Tongue (tissue), 2 donors: ENCODE measurements around the gene LEMD2. TPM values are rescaled to one million over a fixed set of nuclear protein-coding genes. Genes with fewer than 3 reads are reported as not detected.
"Not testable (repeated sequence)": the region's sequence is repeated elsewhere in the genome, so short reads cannot be mapped to it uniquely, and the experiment has no call there.

Source experiments
- DNase-seq: peaks from one replicate; pipeline ENCODE4 v3.0.0-alpha.2; 2015
- total RNA-seq: library from RNA; depleted of rRNA; stranded (reverse); fragments of >200 nt; gene quantifications from one replicate; pipeline ENCODE4 v1.2.3, GENCODE V29; 2014

Gene LEMD2
- total RNA-seq: 37.5 TPM

- DNase-seq: peak; percentile 97
Observed at GRCh38 chr6:33788694-33789549, at the start of gene LEMD2. LEMD2 (minus strand) TSS chr6:33789130; CDS start chr6:33789116, 14 bp downstream.

GRCh38 chr6:33837971-33838665, 49.2 kb upstream of the LEMD2 start:
- DNase-seq: peak; percentile 67

GRCh38 chr6:33836806-33837469, 48.0 kb upstream of the LEMD2 start:
- no peak for DNase-seq

- DNase-seq: no peak
Observed at GRCh38 chr6:33834401-33835392, 45.8 kb upstream of the LEMD2 start.

- no peak for DNase-seq
Observed at GRCh38 chr6:33833599-33833998, 44.7 kb upstream of the LEMD2 start.

- not testable (repeated sequence) for DNase-seq
Observed at GRCh38 chr6:33832831-33833230, 43.9 kb upstream of the LEMD2 start.

- not testable (repeated sequence) for DNase-seq
Observed at GRCh38 chr6:33831725-33832124, 42.8 kb upstream of the LEMD2 start.

GRCh38 chr6:33830635-33831240, 41.8 kb upstream of the LEMD2 start:
- DNase-seq: no peak

- peak; percentile 35 for DNase-seq
Observed at GRCh38 chr6:33828764-33829731, 40.1 kb upstream of the LEMD2 start.

- DNase-seq: no peak
Observed at GRCh38 chr6:33828452-33828763, 39.5 kb upstream of the LEMD2 start.

GRCh38 chr6:33827546-33828451, 38.9 kb upstream of the LEMD2 start:
- DNase-seq: no peak

GRCh38 chr6:33826537-33826936, 37.6 kb upstream of the LEMD2 start:
- DNase-seq: no peak

GRCh38 chr6:33824461-33825154, 35.7 kb upstream of the LEMD2 start:
- DNase-seq: no peak

GRCh38 chr6:33823806-33824205, 34.9 kb upstream of the LEMD2 start:
- no peak for DNase-seq

- no peak for DNase-seq
Observed at GRCh38 chr6:33822575-33823395, 33.9 kb upstream of the LEMD2 start.

GRCh38 chr6:33820784-33821520, 32.0 kb upstream of the LEMD2 start:
- no peak for DNase-seq

GRCh38 chr6:33820243-33820642, 31.3 kb upstream of the LEMD2 start:
- DNase-seq: peak; percentile 40
